Natural killer cell (primary cell): ENCODE data around the gene PUS10. TPM values are rescaled to one million over a fixed set of nuclear protein-coding genes. Genes with fewer than 3 reads are reported as not detected.
"Not testable (repeated sequence)": the region's sequence is repeated elsewhere in the genome, so short reads cannot be mapped to it uniquely, and the experiment has no call there.

Source experiments
- ATAC-seq, 3 donors: fragments of 150-1000 bp in 2 of 3; fragments of 200-7000 bp in 1 of 3; cut with Tn5 transposase; 1 replicate in 1 of 3; 2 replicates in 2 of 3; pipeline ENCODE4 v1.10.0; 2021; ENCODE audit warnings: mild to moderate bottlenecking in 2 of 3, moderate library complexity in 2 of 3
- DNase-seq, 2 donors: peaks; one replicate each; pipeline versions ENCODE4 v3.0.0 to v3.0.0-alpha.2; 2013 to 2021; ENCODE audit warnings: mixed read lengths in 1 of 2
- H3K27ac ChIP-seq: one replicate; pipeline ENCODE4 v1.5.1; 2013; ENCODE audit warnings: mild to moderate bottlenecking, low read length
- H3K27me3 ChIP-seq: one replicate; pipeline ENCODE4 v1.6.1; 2013; ENCODE audit warnings: low read length; ENCODE audit not compliant: control insufficient read depth, insufficient read depth
- H3K36me3 ChIP-seq: one replicate; pipeline ENCODE4 v1.6.1; 2013; ENCODE audit warnings: low read length; ENCODE audit not compliant: control insufficient read depth, insufficient read depth
- H3K4me1 ChIP-seq: one replicate; pipeline ENCODE4 v1.6.1; 2013; ENCODE audit warnings: low read length; ENCODE audit not compliant: control insufficient read depth, insufficient read depth
- H3K4me3 ChIP-seq: one replicate; pipeline ENCODE4 v1.5.1; 2013; ENCODE audit warnings: low read length
- H3K9me3 ChIP-seq: one replicate; pipeline ENCODE4 v1.6.1; 2013; ENCODE audit warnings: low read length; ENCODE audit not compliant: control insufficient read depth, insufficient read depth
- H3K27ac Mint-ChIP-seq, 2 donors: one replicate each; pipeline ENCODE4 v1.8.0; 2022; ENCODE audit warnings: mild to moderate bottlenecking in 2 of 2, mixed read lengths in 2 of 2, moderate library complexity in 1 of 2
- H3K27me3 Mint-ChIP-seq, 2 donors: one replicate each; pipeline ENCODE4 v1.8.0; 2022; ENCODE audit warnings: low read depth in 2 of 2, mixed read lengths in 2 of 2
- H3K36me3 Mint-ChIP-seq: one replicate; pipeline ENCODE4 v1.8.0; 2022; ENCODE audit warnings: mixed read lengths
- H3K4me1 Mint-ChIP-seq, 2 donors: one replicate each; pipeline ENCODE4 v1.8.0; 2022; ENCODE audit warnings: mixed read lengths in 2 of 2
- H3K4me3 Mint-ChIP-seq: one replicate; pipeline ENCODE4 v1.8.0; 2022; ENCODE audit warnings: mild to moderate bottlenecking, moderate library complexity, mixed read lengths
- H3K9me3 Mint-ChIP-seq, 2 donors: one replicate each; pipeline ENCODE4 v1.8.0; 2022; ENCODE audit warnings: mixed read lengths in 2 of 2
- WGBS: methylation state at CpG from one replicate; pipeline ENCODE4 v1.1.7; 2013; ENCODE audit warnings: missing lambda C conversion rate; ENCODE audit not compliant: insufficient coverage; 5-methylcytosine and 5-hydroxymethylcytosine counted together
- intact Hi-C: fragments of 100-400 bp; cut with micrococcal nuclease; formaldehyde crosslinking; loops from one replicate; pipeline ENCODE4 v1.14.2; 2022
- total RNA-seq, 4 donors: library from RNA; stranded (reverse); fragments of 120-200 nt in 1 of 4; gene quantifications; one replicate each; pipeline versions ENCODE4 v1.2.3 to v1.2.4, GENCODE V29; 2013 to 2022
- TF ChIP-seq, protein P1 (sequence below): fragments of 200-600 bp; IDR thresholded peaks from one replicate; pipeline ENCODE4 v1.8.0; 2022; ENCODE audit warnings: antibody characterized with exemption

PUS10 gene
- total RNA-seq, 3 donors from 2014 or later (not counting 1 experiment from before 2014, with no cell fraction given): 7.2 to 15.2 (median 8.4) TPM

DNA sequence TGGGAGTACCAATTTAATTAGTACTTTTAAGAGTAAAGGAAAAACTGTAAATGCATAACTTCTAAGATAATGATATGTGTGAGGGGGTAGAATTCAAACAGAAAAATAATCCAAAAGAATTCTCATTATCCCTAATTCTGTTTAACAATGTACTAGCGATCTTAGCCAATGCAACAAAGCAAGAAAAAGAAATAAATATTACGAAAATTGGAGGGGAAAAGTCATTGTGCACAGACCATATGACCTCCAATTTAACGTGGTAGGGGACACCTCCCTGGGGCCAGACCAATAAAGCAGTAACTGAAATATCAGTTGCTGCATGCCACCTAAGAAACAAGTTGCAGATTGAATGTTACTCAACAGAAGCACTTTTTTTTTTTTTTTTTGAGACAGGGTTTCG, 26.4 kb downstream of the PUS10 start:
- Histone ChIP-seq H3K9me3 (peaks cover 5% of the 10 kb centered on the region), H3K4me3 (no peak overlapping the region), H3K27me3 (no peaks in the 10 kb centered on the region), H3K4me1 (peaks cover 4% of the 10 kb centered on the region), H3K36me3 (no peaks in the 10 kb centered on the region), H3K27ac (no peak overlapping the region)
- WGBS: 94% methylated on average over 3 of the region's 4 CpGs
- ATAC-seq: no peak
- no peak overlapping the region for H3K4me3 Mint-ChIP-seq
- intact Hi-C loops: loop anchor here (2.0 kb wide), 2 partner anchors 37 to 111 kb away; partner anchors contain the start of gene REL
- TF ChIP-seq, protein P1, sequence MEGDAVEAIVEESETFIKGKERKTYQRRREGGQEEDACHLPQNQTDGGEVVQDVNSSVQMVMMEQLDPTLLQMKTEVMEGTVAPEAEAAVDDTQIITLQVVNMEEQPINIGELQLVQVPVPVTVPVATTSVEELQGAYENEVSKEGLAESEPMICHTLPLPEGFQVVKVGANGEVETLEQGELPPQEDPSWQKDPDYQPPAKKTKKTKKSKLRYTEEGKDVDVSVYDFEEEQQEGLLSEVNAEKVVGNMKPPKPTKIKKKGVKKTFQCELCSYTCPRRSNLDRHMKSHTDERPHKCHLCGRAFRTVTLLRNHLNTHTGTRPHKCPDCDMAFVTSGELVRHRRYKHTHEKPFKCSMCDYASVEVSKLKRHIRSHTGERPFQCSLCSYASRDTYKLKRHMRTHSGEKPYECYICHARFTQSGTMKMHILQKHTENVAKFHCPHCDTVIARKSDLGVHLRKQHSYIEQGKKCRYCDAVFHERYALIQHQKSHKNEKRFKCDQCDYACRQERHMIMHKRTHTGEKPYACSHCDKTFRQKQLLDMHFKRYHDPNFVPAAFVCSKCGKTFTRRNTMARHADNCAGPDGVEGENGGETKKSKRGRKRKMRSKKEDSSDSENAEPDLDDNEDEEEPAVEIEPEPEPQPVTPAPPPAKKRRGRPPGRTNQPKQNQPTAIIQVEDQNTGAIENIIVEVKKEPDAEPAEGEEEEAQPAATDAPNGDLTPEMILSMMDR: no peak
- peaks cover 7% of the 10 kb centered on the region for H3K36me3 Mint-ChIP-seq
- no peaks in the 10 kb centered on the region for H3K27me3 Mint-ChIP-seq
- DNase-seq: no peak
- H3K4me1 Mint-ChIP-seq: peaks cover 16 to 20% of the 10 kb centered on the region in 2 donors
- H3K9me3 Mint-ChIP-seq: no peaks in the 10 kb centered on the region
- peak overlapping the region; percentile 93 to 98 for H3K27ac Mint-ChIP-seq

DNA sequence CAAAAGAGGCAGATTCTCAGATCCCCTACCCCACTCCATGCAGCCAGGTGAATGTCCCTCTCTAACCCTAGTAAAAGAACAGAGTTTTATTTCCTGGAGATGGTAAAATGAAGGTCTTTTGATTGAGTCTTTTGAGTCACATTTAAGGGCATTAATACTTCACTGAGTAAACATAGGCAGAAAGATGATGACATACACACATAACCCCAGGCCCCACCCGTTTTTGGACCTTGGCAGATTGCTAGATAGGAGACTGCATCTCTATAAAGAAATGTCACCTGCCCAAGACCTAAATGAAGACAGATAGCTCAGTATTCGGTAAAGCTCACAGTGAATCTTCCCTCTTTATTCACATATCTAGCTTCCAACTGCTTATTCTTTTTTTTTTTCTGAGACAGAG, 28.8 kb downstream of the PUS10 start:
- H3K27ac ChIP-seq: no peak overlapping the region
- peaks cover 7% of the 10 kb centered on the region for H3K36me3 Mint-ChIP-seq
- peaks cover 4% of the 10 kb centered on the region for H3K4me1 ChIP-seq
- no peaks in the 10 kb centered on the region for H3K27me3 Mint-ChIP-seq
- peaks cover 5% of the 10 kb centered on the region for H3K9me3 ChIP-seq
- H3K27me3 ChIP-seq: no peaks in the 10 kb centered on the region
- no peak overlapping the region for H3K4me3 Mint-ChIP-seq
- no peaks in the 10 kb centered on the region for H3K9me3 Mint-ChIP-seq
- H3K4me3 ChIP-seq: no peak overlapping the region
- ATAC-seq: no peak
- 85% methylated on average over 2 of the region's 2 CpGs for WGBS
- no peak for DNase-seq
- peak overlapping the region in 1 of 2 donors; percentile 29 for H3K27ac Mint-ChIP-seq
- H3K4me1 Mint-ChIP-seq: peaks cover 11 to 19% of the 10 kb centered on the region in 2 donors
- intact Hi-C loops: no loop called here
- H3K36me3 ChIP-seq: no peaks in the 10 kb centered on the region
- TF ChIP-seq, protein P1: no peak

DNA sequence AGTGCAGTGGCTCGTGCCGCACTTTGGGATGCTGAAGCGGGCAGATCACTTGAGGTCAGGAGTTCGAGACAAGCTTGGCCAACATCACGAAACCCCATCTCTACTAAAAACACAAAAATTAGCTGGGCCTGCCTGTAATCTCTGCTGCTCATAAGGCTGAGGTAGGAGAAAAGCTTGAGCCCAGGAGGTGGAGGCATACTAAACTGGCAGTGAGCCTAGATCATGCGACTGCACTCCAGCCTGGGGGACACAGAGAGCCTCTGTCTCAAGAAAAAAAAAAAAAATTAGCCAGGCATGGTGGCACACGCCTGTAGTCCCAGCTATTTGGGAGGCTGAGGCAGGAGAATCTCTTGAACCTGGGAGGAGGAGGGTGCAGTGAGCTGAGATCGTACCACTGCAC, 30.4 kb downstream of the PUS10 start:
- H3K36me3 Mint-ChIP-seq, H3K4me3 ChIP-seq, ATAC-seq, H3K27me3 Mint-ChIP-seq, H3K4me3 Mint-ChIP-seq, H3K9me3 ChIP-seq, H3K4me1 Mint-ChIP-seq, H3K27me3 ChIP-seq, H3K4me1 ChIP-seq, H3K27ac Mint-ChIP-seq, H3K36me3 ChIP-seq, H3K27ac ChIP-seq, H3K9me3 Mint-ChIP-seq, intact Hi-C loops, DNase-seq: not testable (repeated sequence)
- 96% methylated on average over 5 of the region's 8 CpGs for WGBS

DNA sequence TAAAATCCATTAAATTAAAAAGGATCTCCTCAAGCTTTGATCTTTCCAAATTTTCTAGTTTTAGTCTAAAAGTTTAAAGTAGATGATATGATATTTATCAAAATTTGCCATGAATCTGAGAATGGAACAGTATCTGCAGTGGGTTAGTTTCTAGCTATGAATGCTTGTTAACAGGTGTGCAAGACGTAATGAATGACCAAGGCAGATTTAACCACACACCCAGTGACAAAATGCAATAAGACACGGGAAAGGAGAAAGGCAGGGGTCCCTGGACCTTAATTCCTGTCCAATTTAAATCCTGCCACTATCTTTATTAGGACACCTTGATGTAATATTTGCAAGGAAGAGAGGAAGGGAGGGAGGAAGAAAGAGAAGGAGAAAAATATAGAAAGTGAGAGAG, 31.0 kb downstream of the PUS10 start:
- no peak overlapping the region for H3K27ac Mint-ChIP-seq
- ATAC-seq: no peak
- H3K4me1 ChIP-seq: no peaks in the 10 kb centered on the region
- H3K27ac ChIP-seq: no peak overlapping the region
- H3K9me3 ChIP-seq: peaks cover 4% of the 10 kb centered on the region
- peaks cover 0 to under 1% of the 10 kb centered on the region in 2 donors for H3K4me1 Mint-ChIP-seq
- no peaks in the 10 kb centered on the region for H3K27me3 ChIP-seq
- no peaks in the 10 kb centered on the region for H3K36me3 ChIP-seq
- H3K36me3 Mint-ChIP-seq: peaks cover 7% of the 10 kb centered on the region
- no peak for DNase-seq
- no peak overlapping the region for H3K4me3 ChIP-seq
- intact Hi-C loops: no loop called here
- 50% methylated on average over 1 of the region's 2 CpGs for WGBS
- TF ChIP-seq, protein P1: no peak
- H3K4me3 Mint-ChIP-seq: no peak overlapping the region
- no peaks in the 10 kb centered on the region for H3K27me3 Mint-ChIP-seq
- no peaks in the 10 kb centered on the region for H3K9me3 Mint-ChIP-seq
